PC-9 (cell line): ENCODE measurements around the gene TAC4.

ENCODE experiments used
- CTCF ChIP-seq: fragments of 200-600 bp; sonication (generic); conservative IDR thresholded peaks from 2 replicates; pipeline ENCODE4 v1.6.1; 2017; ENCODE audit warnings: mixed run types, antibody characterized with exemption, mild to moderate bottlenecking, moderate library complexity
- EZH2 ChIP-seq: fragments of 200-600 bp; sonication (generic); IDR thresholded peaks from 2 replicates; pipeline ENCODE4 v1.8.0; 2017; ENCODE audit warnings: antibody characterized with exemption, low read depth

GRCh38 chr17:49836111-49837030 is 11.5 kb downstream of the TAC4 start:
- TF ChIP-seq CTCF = no peak
- TF ChIP-seq EZH2 = no peak
